ENCODE results near the gene TGFBR3L.

- TF ChIP-seq CTCF (IDR thresholded peaks at IDR 0.05) (no peak), POLR2A (IDR thresholded peaks at IDR 0.05) (no peak)
Measured at GRCh38 chr19:7912697-7913564, 1.7 kb upstream of the TGFBR3L start.

Data from body of pancreas (tissue), 4 donors.